DOHH2 (cell line): Measurements from ENCODE around the gene OR1N1.

Experiments
- CTCF ChIP-seq: fragments of 200-600 bp; sonication (generic); IDR thresholded peaks from one replicate; pipeline ENCODE4 v1.5.1; 2014; ENCODE audit warnings: antibody characterized with exemption, mild to moderate bottlenecking, low read depth, low read length; ENCODE audit not compliant: poor library complexity, severe bottlenecking
- EZH2phosphoT487 ChIP-seq: fragments of 200-600 bp; sonication (generic); IDR thresholded peaks from 2 replicates; pipeline ENCODE4 v1.6.1; 2017; ENCODE audit warnings: borderline replicate concordance, mild to moderate bottlenecking, antibody characterized with exemption, low read length, moderate library complexity, mixed read lengths

- TF ChIP-seq CTCF, result no peak
- TF ChIP-seq EZH2phosphoT487, result no peak
Observed at GRCh38 chr9:122561446-122561845, 34.4 kb upstream of the OR1N1 start.
